Measurements from ENCODE around the gene TNFSF9. TPM values are rescaled to one million over a fixed set of nuclear protein-coding genes. Genes with fewer than 3 reads are reported as not detected.

The TNFSF9 gene
- total RNA-seq, 2 donors from 2014 or later = 0.79 to 4.0 TPM

DNA sequence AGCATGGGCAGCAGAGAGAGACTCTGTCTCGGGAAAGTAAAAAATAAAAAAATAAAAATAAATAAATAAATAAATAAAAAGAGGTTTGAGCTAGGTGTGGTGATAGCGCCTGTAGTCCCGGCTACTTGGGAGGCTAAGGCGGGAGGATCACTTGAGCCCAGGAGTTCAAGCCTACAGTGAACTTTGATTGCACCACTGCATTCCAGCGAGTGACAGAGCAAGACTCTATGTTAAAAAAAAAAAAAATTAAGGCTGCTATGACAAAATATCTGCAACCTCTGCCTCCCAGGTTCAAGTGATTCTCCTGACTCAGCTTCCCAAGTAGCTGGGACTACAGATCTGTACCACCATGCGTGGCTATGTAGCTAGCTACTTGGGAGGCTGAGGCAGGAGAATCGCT, 46.0 kb upstream of the TNFSF9 start:
- Histone ChIP-seq H3K4me1 (no peaks in the 10 kb centered on the region), H3K9ac (ENCODE audit: low read depth in 2 of 2, low read length in 2 of 2) (no peak overlapping the region), H3K4me3 (no peak overlapping the region), H3K9me3 (no peaks in the 10 kb centered on the region), H3K27ac (no peak overlapping the region), H3K27me3 (no peaks in the 10 kb centered on the region), H3K36me3 (no peaks in the 10 kb centered on the region)
- no peak for DNase-seq
- intact Hi-C loops (cut with DNase I) = no loop called here
- TF ChIP-seq, protein P1, sequence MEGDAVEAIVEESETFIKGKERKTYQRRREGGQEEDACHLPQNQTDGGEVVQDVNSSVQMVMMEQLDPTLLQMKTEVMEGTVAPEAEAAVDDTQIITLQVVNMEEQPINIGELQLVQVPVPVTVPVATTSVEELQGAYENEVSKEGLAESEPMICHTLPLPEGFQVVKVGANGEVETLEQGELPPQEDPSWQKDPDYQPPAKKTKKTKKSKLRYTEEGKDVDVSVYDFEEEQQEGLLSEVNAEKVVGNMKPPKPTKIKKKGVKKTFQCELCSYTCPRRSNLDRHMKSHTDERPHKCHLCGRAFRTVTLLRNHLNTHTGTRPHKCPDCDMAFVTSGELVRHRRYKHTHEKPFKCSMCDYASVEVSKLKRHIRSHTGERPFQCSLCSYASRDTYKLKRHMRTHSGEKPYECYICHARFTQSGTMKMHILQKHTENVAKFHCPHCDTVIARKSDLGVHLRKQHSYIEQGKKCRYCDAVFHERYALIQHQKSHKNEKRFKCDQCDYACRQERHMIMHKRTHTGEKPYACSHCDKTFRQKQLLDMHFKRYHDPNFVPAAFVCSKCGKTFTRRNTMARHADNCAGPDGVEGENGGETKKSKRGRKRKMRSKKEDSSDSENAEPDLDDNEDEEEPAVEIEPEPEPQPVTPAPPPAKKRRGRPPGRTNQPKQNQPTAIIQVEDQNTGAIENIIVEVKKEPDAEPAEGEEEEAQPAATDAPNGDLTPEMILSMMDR (IDR thresholded peaks at IDR 0.05) = no peak

DNA sequence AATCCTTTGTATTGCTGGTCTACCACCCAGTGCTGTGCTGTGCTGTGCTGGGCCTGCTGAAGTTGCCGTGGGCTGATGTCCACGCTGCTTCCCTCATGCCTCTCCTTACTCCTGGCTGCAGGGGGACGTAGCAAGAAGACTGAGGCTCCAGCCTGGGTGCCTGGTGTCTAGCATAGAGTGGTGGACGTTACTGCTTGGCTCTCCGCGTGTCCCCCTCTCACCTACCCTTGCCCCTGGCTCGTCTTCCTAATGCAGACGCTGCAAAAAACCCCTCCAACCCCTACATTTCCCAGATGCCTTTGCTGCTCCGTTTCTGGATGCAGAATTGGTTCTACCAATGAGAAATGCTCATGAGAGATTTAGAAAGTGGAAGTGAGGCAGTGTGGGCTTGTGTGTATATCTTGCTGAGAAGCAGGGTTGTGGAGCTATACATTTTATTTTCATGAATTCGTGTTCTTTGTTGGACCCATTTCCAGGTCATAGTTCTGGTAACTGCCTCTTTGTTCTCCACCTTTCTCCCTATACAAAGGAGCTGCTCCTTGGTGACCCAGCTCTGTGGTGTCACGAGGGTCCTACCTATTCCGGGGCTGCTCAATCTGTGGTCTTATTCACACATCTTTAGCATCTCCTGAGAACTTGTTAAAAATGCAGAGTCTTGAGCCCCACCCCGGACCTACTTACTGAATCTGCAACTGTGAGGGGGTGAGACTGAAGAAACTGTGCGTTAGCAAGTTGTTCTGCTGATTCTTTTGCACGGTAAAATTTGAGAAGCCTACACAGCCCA, 41.4 kb upstream of the TNFSF9 start:
- TF ChIP-seq, protein P1 (IDR thresholded peaks at IDR 0.05) = no peak
- no peak overlapping the region for H3K27ac ChIP-seq
- no peak for DNase-seq
- intact Hi-C loops (cut with DNase I) = no loop called here
- no peak overlapping the region for H3K4me3 ChIP-seq
- H3K9ac ChIP-seq (ENCODE audit: low read depth in 2 of 2, low read length in 2 of 2) = no peak overlapping the region
- H3K9me3 ChIP-seq = no peaks in the 10 kb centered on the region
- H3K36me3 ChIP-seq = no peaks in the 10 kb centered on the region
- no peaks in the 10 kb centered on the region for H3K27me3 ChIP-seq
- no peaks in the 10 kb centered on the region for H3K4me1 ChIP-seq

DNA sequence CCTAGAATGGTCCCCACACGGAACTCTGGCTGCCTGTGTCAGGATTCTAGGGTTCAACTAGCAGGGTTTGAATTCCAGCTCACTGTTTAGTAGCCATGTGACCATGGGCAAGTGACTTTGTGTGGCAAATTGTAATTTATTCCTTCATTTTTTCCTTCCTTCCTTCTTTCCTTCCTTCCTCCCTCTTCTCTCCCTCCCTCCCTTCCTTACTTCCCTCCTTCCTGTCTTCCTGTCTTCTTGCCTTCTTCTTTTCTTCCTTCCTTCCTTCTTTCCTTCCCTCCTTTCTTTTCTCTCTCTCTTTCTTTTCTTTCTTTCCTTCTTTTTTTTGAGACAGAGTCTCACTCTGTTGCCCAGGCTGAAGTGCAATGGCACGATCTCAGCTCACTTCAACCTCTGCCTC, 40.7 kb upstream of the TNFSF9 start:
- DNase-seq = no peak
- Histone ChIP-seq H3K9ac (ENCODE audit: low read depth in 2 of 2, low read length in 2 of 2) (no peak overlapping the region), H3K27me3 (no peaks in the 10 kb centered on the region), H3K9me3 (no peaks in the 10 kb centered on the region), H3K27ac (no peak overlapping the region), H3K4me3 (no peak overlapping the region), H3K4me1 (no peaks in the 10 kb centered on the region), H3K36me3 (no peaks in the 10 kb centered on the region)
- intact Hi-C loops (cut with DNase I) = no loop called here
- TF ChIP-seq, protein P1 (IDR thresholded peaks at IDR 0.05) = no peak

DNA sequence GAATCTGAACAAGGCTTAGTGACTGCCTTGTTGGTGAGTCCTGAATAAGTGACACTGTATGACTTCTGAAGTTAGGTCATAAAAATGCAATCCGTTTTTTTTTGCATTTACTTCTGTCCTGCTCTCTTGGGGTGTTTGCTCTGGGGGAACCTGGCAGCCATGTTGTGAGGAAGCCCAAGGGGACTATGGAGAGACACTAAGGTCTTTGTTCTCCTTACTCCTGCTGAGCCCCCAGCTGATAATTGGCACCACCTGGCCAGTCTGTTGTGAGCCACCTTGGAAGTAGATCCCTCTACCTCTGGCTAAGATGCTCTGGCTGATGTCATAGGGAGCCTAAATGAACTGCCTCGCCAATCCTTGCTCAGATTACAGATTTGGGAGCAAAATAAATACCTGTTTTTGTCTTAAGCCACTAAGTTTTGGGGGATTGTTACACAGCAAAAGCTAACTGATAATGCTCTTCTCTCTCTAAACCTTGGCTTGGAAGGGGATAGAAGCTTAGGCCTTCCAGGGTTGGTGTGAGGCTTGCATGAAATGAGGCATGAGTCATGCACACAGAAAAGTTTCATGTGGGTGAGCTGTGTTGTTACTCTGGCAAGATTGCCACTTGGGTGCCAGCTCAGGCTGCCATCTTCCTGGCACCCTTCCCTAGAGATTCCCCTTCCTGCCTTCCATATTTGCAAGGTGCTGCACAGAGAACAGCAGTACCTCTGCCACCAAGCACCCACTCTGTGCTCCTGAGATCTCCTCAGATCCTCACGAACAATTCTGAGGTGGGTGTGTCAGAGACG, 38.8 kb upstream of the TNFSF9 start:
- Histone ChIP-seq H3K4me1 (no peaks in the 10 kb centered on the region), H3K4me3 (no peak overlapping the region), H3K9ac (ENCODE audit: low read depth in 2 of 2, low read length in 2 of 2) (no peak overlapping the region), H3K36me3 (no peaks in the 10 kb centered on the region), H3K27me3 (no peaks in the 10 kb centered on the region), H3K27ac (no peak overlapping the region), H3K9me3 (no peaks in the 10 kb centered on the region)
- no peak for DNase-seq
- intact Hi-C loops (cut with DNase I) = no loop called here
- TF ChIP-seq, protein P1 (IDR thresholded peaks at IDR 0.05) = no peak

DNA sequence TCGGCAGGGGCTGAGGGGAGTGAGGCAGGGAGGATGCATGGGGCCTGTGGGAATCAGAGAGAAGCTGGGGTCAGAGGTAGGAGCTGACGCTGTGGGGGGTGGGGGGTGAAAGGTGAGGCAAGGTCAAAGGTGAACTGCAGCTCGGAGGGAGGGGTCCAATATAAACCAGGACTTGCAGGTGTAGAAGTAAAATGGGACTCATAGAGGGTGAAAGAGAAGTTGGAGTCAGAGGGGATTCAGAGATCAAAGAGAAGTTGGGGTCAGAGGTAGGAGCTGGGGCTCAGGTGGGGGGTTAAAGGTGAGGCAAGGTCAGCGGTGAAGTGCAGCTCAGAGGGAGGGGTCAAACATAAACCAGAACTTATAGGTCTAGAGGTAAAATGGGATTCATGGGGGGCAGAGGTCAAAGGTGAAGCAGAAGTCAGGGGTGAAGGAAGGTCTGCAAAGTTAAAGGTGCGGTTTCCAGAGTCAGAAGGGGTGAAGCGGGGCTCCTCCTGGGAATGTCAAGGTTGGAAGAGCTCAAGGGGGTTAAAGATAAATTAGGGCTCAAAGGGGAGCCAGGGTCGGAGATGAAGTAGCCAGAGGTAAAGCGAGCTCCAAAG, 36.3 kb upstream of the TNFSF9 start:
- H3K9me3 ChIP-seq = no peaks in the 10 kb centered on the region
- TF ChIP-seq, protein P1 (IDR thresholded peaks at IDR 0.05) = no peak
- no peak overlapping the region for H3K9ac ChIP-seq (ENCODE audit: low read depth in 2 of 2, low read length in 2 of 2)
- intact Hi-C loops (cut with DNase I) = no loop called here
- DNase-seq = no peak
- no peaks in the 10 kb centered on the region for H3K4me1 ChIP-seq
- H3K27me3 ChIP-seq = no peaks in the 10 kb centered on the region
- H3K27ac ChIP-seq = no peak overlapping the region
- H3K4me3 ChIP-seq = no peak overlapping the region
- H3K36me3 ChIP-seq = no peaks in the 10 kb centered on the region

Data from colonic mucosa (tissue), 4 donors.